DOHH2 (cell line): ENCODE results near the gene CAMTA1.

Experiments
- CTCF ChIP-seq: fragments of 200-600 bp; sonication (generic); IDR thresholded peaks from one replicate; pipeline ENCODE4 v1.5.1; 2014; ENCODE audit warnings: antibody characterized with exemption, mild to moderate bottlenecking, low read depth, low read length; ENCODE audit not compliant: poor library complexity, severe bottlenecking
- EZH2phosphoT487 ChIP-seq: fragments of 200-600 bp; sonication (generic); IDR thresholded peaks from 2 replicates; pipeline ENCODE4 v1.6.1; 2017; ENCODE audit warnings: borderline replicate concordance, mild to moderate bottlenecking, antibody characterized with exemption, low read length, moderate library complexity, mixed read lengths

GRCh38 chr1:7097938-7098592 is 312.8 kb downstream of the CAMTA1 start:
- no peak for TF ChIP-seq CTCF
- TF ChIP-seq EZH2phosphoT487 = no peak
